ENCODE measurements around the gene MINAR1. TPM values are rescaled to one million over a fixed set of nuclear protein-coding genes. Genes with fewer than 3 reads are reported as not detected.

The MINAR1 gene
- total and polyA plus RNA-seq, 8 donors = 0.50 to 1.0 (median 0.66) TPM

GRCh38 chr15:79430901-79431635 is 1.1 kb upstream of the MINAR1 start:
- Histone ChIP-seq H3K4me1 (peaks cover 0 to 18% of the 10 kb centered on the region in 2 donors), H3K9me3 (no peaks in the 10 kb centered on the region), H3K27ac (no peak overlapping the region), H3K36me3 (no peaks in the 10 kb centered on the region), H3K27me3 (peaks cover 54 to 97% of the 10 kb centered on the region in 2 donors), H3K4me3 (peak overlapping the region; percentile 24 to 31)
- no peak for TF ChIP-seq CTCF (IDR thresholded peaks at IDR 0.05)
- no peak for ATAC-seq
- DNase-seq = no peak
- intact Hi-C loops (cut with DNase I) = no loop called here

GRCh38 chr15:79432345-79433275 is 474 bp downstream of the MINAR1 start:
- no peaks in the 10 kb centered on the region for H3K9me3 ChIP-seq
- intact Hi-C loops (cut with DNase I) = no loop called here
- no peak overlapping the region for H3K27ac ChIP-seq
- ATAC-seq = peak; percentile 44
- H3K36me3 ChIP-seq = no peaks in the 10 kb centered on the region
- TF ChIP-seq CTCF (IDR thresholded peaks at IDR 0.05) = no peak
- peak overlapping the region; percentile 24 to 31 for H3K4me3 ChIP-seq
- DNase-seq = peak in 2 of 4 donors; percentile 15 to 78
- peaks cover 58 to 90% of the 10 kb centered on the region in 2 donors for H3K27me3 ChIP-seq
- peaks cover 0 to 18% of the 10 kb centered on the region in 2 donors for H3K4me1 ChIP-seq

GRCh38 chr15:79433276-79433990 is 1.3 kb downstream of the MINAR1 start:
- ATAC-seq = no peak
- H3K27me3 ChIP-seq = peaks cover 58 to 83% of the 10 kb centered on the region in 2 donors

GRCh38 chr15:79434361-79434760 is 2.2 kb downstream of the MINAR1 start:
- TF ChIP-seq CTCF (IDR thresholded peaks at IDR 0.05) = no peak
- DNase-seq (no peak), ATAC-seq (no peak)
- Histone ChIP-seq H3K9me3 (no peaks in the 10 kb centered on the region), H3K27ac (no peak overlapping the region), H3K4me3 (no peak overlapping the region), H3K4me1 (peaks cover 0 to 18% of the 10 kb centered on the region in 2 donors), H3K36me3 (no peaks in the 10 kb centered on the region), H3K27me3 (peaks cover 58 to 73% of the 10 kb centered on the region in 2 donors)
- intact Hi-C loops (cut with DNase I) = no loop called here

More at GRCh38 chr15:79433276-79433990, 1.3 kb downstream of the MINAR1 start:
- no peaks in the 10 kb centered on the region for H3K9me3 ChIP-seq
- no peak overlapping the region for H3K4me3 ChIP-seq
- no peak overlapping the region for H3K27ac ChIP-seq
- TF ChIP-seq CTCF (IDR thresholded peaks at IDR 0.05) = no peak
- peaks cover 0 to 18% of the 10 kb centered on the region in 2 donors for H3K4me1 ChIP-seq
- intact Hi-C loops (cut with DNase I) = no loop called here
- no peaks in the 10 kb centered on the region for H3K36me3 ChIP-seq
- DNase-seq = no peak
